GM19468 (cell line): ENCODE data around the gene CROCC.
A peak's percentile ranks its signal among the peaks of the same experiment; 100 is the strongest.
"Not testable (repeated sequence)": the region's sequence is repeated elsewhere in the genome, so short reads cannot be mapped to it uniquely, and the experiment has no call there.

Source experiments
- ATAC-seq: cut with Tn5 transposase; IDR thresholded peaks from one replicate; pipeline ENCODE4 v1.9.1; 2021; ENCODE audit warnings: mild to moderate bottlenecking, moderate library complexity, moderate number of reproducible peaks; ENCODE audit not compliant: unreplicated experiment; ENCODE audit errors: extremely low read depth

Gene CROCC

DNA sequence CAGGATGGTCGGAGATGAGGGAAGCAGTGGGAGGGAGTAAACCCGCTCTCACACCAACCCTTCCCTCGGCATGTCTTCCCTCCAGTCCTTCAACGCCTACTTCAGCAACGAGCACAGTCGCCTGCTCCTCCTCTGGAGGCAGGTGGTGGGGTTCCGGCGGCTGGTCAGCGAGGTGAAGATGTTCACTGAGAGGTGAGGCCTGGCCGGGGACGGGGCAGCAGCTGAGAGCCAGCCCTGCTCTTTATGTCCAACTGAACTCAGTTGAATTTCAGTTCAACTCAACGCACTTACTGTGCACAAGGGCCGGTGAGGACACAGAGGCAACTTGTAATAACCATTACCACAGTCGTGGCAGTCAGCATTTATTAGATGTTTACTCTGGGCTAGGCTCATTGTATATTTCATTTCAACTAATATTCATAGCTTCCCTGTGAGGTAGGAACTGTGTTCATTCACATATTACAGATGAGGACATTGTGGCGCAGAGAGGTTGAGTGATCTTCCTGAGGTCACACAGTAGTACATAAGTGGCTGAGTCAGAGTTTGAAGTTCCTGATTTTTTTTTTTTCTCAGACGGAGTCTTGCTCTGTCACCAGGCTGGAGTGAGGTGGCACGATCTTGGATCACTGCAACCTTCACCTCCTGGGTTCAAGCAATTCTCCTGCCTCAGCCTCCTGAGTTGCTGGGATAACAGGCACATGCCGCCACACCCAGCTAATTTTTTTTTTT, 9.6 kb downstream of the CROCC start:
- ATAC-seq, result not testable (repeated sequence)

DNA sequence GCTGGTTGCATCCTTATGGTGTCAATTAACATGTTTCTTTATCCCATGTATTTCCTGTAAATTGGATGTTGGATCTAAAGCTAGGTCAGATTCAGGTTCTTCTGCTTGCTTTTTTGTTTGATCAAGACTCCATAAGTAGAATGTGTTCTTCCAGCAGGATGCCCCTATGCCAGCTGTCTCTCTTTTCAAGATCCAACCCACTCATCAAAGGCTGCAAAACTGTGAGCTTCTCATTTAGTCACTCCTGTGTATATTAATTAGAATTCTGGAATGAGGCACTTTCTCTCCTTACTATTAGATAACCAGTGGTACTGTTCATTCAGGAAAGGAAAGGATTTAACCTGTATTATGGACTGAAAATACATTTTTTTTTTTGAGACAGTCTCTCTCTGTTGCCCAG, 12.2 kb downstream of the CROCC start:
- not testable (repeated sequence) for ATAC-seq

- not testable (repeated sequence) for ATAC-seq
These were observed 14.8 kb downstream of the CROCC start for GRCh38 chr1:16936580-16936979.

- no peak for ATAC-seq
These were observed 16.9 kb downstream of the CROCC start for GRCh38 chr1:16938351-16939321.

DNA sequence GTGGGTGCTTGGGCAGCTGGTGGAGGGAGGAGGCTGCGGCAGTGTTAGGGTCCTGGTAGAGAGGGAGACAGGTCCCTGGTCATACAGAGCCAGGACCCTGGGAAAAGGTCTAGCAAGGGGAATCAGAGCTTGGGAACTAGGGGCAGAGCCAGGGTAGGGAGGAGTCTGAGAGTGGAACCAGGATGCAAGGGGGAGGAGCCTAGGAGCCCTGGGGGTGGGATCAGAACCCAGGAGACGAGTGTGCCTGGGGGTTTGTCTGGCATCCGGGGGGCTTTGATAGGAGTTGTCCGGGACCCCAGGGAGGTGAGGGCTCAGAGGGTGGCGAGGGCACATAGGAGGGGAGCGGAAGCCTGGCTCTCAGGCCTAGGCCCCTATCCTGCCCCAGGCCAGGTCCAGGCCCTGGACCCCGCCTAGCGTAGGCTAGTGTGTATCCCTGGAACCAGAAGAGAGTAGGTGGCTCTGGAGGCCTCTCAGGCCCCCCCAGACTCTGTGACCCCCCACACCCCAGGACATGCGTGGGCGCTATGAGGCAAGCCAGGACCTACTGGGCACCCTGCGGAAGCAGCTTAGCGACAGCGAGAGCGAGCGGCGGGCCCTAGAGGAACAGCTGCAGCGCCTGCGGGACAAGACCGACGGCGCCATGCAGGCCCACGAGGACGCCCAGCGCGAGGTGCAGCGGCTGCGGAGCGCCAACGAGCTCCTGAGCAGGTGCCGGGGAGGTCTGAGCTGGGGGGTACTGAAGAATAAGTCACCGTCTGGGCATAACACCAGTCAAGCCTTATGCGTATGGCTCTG, 17.9 kb downstream of the CROCC start:
- not testable (repeated sequence) for ATAC-seq

- ATAC-seq, result no peak
These were observed 22.3 kb downstream of the CROCC start for GRCh38 chr1:16944038-16944437.

DNA sequence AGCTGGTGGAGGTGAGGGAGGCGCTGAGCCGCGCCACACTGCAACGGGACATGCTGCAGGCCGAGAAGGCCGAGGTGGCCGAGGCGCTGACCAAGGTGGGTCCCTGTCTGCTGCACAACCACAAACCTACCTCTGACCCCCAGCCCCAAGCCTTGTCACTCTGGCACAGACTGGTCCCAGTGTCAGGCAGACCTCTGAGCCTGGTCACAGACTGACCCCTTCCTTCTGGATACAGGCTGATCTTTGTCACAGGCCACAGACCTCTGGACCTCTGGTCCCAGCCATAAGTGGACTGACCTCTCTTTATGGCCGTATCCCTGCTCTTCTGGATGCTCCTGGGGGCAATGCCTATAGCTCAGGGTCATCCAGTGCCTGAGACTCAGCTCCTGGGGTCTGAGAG, 23.8 kb downstream of the CROCC start:
- not testable (repeated sequence) for ATAC-seq

- not testable (repeated sequence) for ATAC-seq
These were observed 24.5 kb downstream of the CROCC start for GRCh38 chr1:16946185-16946584.

DNA sequence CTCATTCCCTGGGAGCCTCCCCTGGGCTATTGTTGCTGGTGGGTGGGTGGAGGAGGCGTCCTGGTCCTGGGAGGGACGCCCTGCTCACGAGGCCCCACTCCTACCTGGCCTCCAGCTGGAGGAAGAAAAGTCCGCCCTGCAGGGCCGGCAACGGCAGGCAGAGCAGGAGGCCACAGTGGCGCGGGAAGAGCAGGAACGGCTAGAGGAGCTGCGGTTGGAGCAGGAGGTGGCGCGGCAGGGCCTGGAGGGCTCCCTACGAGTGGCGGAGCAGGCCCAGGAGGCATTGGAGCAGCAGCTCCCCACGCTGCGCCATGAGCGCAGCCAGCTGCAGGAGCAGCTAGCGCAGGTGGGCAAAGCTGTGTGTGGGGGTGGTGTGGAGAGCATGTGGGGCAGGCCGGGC, 24.9 kb downstream of the CROCC start:
- ATAC-seq, result no peak

DNA sequence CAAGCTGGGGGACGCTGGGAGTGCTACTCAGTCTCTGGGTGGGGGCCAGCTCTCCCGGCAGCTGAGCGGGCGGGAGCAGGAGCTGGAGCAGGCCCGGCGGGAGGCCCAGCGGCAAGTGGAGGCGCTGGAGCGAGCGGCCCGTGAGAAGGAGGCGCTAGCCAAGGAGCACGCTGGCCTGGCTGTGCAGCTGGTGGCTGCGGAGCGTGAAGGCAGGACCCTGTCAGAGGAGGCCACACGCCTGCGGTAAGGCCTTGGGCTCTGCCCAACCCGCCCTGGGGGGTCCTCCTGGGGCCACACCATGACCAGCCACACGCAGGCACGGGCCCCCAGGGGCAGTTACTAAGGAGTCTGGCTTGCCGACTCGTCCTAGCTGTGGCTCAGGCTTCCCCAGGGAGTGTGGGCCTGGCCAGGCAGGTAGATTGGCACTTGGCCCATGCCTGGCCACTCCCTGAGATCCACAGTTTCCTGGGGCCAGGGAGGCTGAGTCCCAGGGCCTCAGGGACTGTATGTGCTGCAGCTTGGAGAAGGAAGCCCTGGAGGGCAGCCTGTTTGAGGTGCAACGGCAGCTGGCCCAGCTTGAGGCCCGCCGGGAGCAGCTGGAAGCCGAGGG, 26.7 kb downstream of the CROCC start:
- not testable (repeated sequence) for ATAC-seq

DNA sequence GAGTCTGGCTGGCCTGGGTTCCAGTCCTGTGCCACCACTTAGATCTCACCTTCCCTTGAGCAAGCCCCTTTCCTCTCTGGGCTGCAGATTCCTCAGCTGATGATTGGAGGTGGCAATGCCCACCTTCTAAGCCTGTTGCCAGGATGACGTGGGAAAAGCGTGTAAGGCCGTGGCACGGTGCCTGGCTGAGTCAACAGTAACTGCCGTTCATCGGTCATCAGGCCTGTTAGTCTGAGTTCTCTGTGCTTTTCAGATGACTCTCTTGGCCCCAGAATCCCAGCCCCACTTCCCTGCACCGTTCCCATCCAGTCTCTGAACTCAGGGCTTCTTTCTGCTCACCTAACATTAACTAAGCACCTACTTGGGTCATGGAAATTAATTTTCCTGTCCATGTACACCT, 27.3 kb downstream of the CROCC start:
- not testable (repeated sequence) for ATAC-seq

GRCh38 chr1:16952376-16952775, 30.6 kb downstream of the CROCC start:
- ATAC-seq, result not testable (repeated sequence)

- ATAC-seq, result no peak
These were observed 32.8 kb downstream of the CROCC start for GRCh38 chr1:16954579-16954978.

- ATAC-seq, result no peak
These were observed 33.5 kb downstream of the CROCC start for GRCh38 chr1:16955186-16955585.

DNA sequence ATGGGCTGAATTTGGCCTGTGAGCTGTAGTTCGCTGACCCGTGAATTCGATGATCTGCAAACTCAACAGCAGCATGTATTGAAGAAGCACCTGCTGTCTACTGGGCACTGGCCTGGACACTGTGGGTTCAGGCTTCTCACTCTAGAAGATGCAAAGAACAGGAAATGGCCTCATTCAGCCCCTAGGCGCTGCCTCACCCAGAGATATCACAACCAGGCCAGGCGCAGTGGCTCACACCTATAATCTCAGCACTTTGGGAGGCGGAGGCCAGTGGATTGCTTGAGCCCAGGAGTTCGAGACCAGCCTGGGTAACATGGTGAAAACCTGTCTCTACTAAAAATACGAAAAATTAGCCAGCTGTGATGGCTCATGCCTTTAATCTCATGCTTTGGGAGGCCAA, 35.0 kb downstream of the CROCC start:
- no peak for ATAC-seq

- ATAC-seq, result no peak
These were observed 36.0 kb downstream of the CROCC start for GRCh38 chr1:16957731-16958130.

DNA sequence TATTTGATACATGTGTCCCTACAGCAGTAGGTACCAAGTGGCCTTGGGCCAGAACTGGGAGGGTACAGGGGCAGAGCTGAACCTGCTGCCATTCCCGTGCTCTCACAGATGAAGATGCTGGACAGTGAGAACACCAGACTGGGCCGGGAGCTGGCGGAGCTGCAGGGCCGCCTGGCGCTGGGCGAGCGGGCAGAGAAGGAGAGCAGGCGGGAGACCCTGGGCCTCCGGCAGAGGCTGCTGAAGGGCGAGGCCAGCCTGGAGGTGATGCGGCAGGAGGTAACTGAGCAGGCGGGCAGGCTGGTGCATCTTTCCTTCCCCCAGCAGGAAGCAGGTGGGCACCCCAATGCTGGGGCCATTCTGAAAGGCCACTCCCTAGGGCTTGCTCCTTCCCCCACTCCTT, 36.7 kb downstream of the CROCC start:
- ATAC-seq, result no peak

DNA sequence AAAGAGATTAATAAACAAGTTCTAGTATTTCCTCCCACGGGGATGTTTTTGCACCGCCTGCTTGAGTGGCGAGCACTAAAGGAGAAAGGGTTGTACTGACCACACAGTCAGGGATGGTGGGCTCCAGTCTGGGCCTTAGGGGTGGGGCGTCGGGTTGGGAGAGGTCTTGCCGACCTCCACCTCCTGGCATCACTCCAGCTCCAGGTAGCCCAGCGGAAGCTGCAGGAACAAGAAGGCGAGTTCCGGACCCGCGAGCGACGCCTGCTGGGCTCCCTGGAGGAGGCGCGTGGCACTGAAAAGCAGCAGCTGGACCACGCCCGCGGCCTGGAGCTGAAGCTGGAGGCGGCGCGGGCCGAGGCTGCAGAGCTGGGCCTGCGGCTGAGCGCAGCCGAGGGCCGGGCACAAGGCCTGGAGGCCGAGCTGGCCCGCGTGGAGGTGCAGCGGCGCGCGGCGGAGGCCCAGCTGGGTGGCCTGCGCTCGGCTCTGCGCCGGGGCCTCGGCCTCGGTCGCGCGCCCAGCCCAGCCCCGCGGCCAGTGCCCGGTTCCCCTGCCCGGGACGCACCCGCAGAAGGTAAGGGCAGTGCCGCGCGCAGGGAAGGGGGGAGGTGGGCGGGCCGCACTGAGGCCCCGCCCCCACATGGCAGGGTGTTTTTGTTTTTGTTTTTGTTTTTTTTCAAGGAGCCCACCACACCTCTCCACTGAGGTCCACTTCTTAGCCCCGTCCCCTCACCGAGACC, 39.0 kb downstream of the CROCC start:
- peak; percentile 38 for ATAC-seq
